GM23338 (cell line): Measurements from ENCODE around the gene AP2A2. TPM values are rescaled to one million over a fixed set of nuclear protein-coding genes. Genes with fewer than 3 reads are reported as not detected.

Experiments
- ATAC-seq: fragments of 200-7000 bp; cut with Tn5 transposase; 3 replicates; pipeline ENCODE4 v1.9.1; 2020
- DNase-seq: peaks from one replicate; pipeline ENCODE4 v3.0.0-alpha.2; 2015; ENCODE audit warnings: low spot score
- H2AFZ ChIP-seq: fragments of 200-600 bp; sonication (generic); 2 replicates; pipeline ENCODE4 v1.8.0; 2016; ENCODE audit warnings: antibody characterized with exemption, mild to moderate bottlenecking, moderate library complexity
- H3F3A ChIP-seq: fragments of 200-600 bp; sonication (generic); replicated peaks from 2 replicates; pipeline ENCODE4 v1.8.0; 2017; ENCODE audit warnings: antibody characterized with exemption, mixed run types, low read depth
- H3K27ac ChIP-seq: fragments of 200-600 bp; sonication (generic); 2 replicates; pipeline ENCODE4 v1.6.1; 2016; ENCODE audit warnings: low read depth
- H3K27me3 ChIP-seq: fragments of 200-600 bp; sonication (generic); 2 replicates; pipeline ENCODE4 v1.8.0; 2016; ENCODE audit warnings: mild to moderate bottlenecking, mixed run types, moderate library complexity; ENCODE audit not compliant: insufficient read depth
- H3K36me3 ChIP-seq: fragments of 200-600 bp; sonication (generic); 2 replicates; pipeline ENCODE4 v1.8.0; 2016; ENCODE audit warnings: mild to moderate bottlenecking; ENCODE audit not compliant: insufficient read depth
- H3K4me1 ChIP-seq: fragments of 200-600 bp; sonication (generic); 2 replicates; pipeline ENCODE4 v1.8.0; 2016; ENCODE audit warnings: mild to moderate bottlenecking, moderate library complexity; ENCODE audit not compliant: insufficient read depth
- H3K4me2 ChIP-seq: fragments of 200-600 bp; sonication (generic); 2 replicates; pipeline ENCODE4 v1.7.1; 2017; ENCODE audit warnings: mixed run types
- H3K4me3 ChIP-seq: fragments of 200-600 bp; sonication (generic); 2 replicates; pipeline ENCODE4 v1.6.1; 2016; ENCODE audit warnings: mixed run types
- H3K79me2 ChIP-seq: fragments of 200-600 bp; sonication (generic); replicated peaks from 2 replicates; pipeline ENCODE4 v1.8.0; 2017; ENCODE audit warnings: mild to moderate bottlenecking; ENCODE audit not compliant: insufficient read depth
- H3K9me2 ChIP-seq: fragments of 200-600 bp; sonication (generic); 2 replicates; pipeline ENCODE4 v1.8.0; 2017; ENCODE audit not compliant: insufficient read depth
- H4K20me1 ChIP-seq: fragments of 200-600 bp; sonication (generic); replicated peaks from 2 replicates; pipeline ENCODE4 v1.8.0; 2017; ENCODE audit warnings: mild to moderate bottlenecking; ENCODE audit not compliant: insufficient read depth
- H3K27ac Mint-ChIP-seq: 2 replicates; pipeline ENCODE4 v1.8.0; 2020; ENCODE audit warnings: inconsistent platforms, mild to moderate bottlenecking, moderate library complexity, mixed read lengths
- H3K27me3 Mint-ChIP-seq: 3 replicates; pipeline ENCODE4 v1.8.0; 2022; ENCODE audit warnings: low read depth, mild to moderate bottlenecking, moderate library complexity, mixed read lengths, inconsistent platforms; ENCODE audit not compliant: insufficient read depth, poor library complexity
- H3K36me3 Mint-ChIP-seq: 3 replicates; pipeline ENCODE4 v1.8.0; 2021; ENCODE audit warnings: low read depth, mild to moderate bottlenecking, inconsistent platforms, moderate library complexity, mixed read lengths
- H3K4me1 Mint-ChIP-seq: 3 replicates; pipeline ENCODE4 v1.8.0; 2020; ENCODE audit warnings: mild to moderate bottlenecking, inconsistent platforms, mixed read lengths
- H3K4me3 Mint-ChIP-seq: 3 replicates; pipeline ENCODE4 v1.8.0; 2021; ENCODE audit warnings: moderate library complexity, mild to moderate bottlenecking, inconsistent platforms, mixed read lengths
- H3K9me3 Mint-ChIP-seq: 3 replicates; pipeline ENCODE4 v1.8.0; 2020; ENCODE audit warnings: moderate library complexity, mild to moderate bottlenecking, inconsistent platforms, mixed read lengths
- CREB1 ChIP-seq: fragments of 250-450 bp; sonication (Bioruptor Pico); IDR thresholded peaks from 2 replicates; pipeline ENCODE4 v1.5.0; 2020; ENCODE audit warnings: low read depth, mild to moderate bottlenecking, moderate library complexity
- CTCF ChIP-seq, 2 experiments: fragments of 200-600 bp in 1 of 2; sonication (generic) in 1 of 2; conservative IDR thresholded peaks; 2 replicates each; pipeline versions ENCODE4 v1.5.1 to v1.6.1; 2016 to 2017; ENCODE audit warnings: antibody characterized with exemption in 2 of 2, low read depth in 2 of 2, mild to moderate bottlenecking in 2 of 2, moderate library complexity in 1 of 2
- ETS1 ChIP-seq: IDR thresholded peaks from 2 replicates; pipeline ENCODE4 v1.6.1; 2016; ENCODE audit warnings: antibody characterized with exemption
- EZH2 ChIP-seq: fragments of 200-600 bp; sonication (generic); IDR thresholded peaks from one replicate; pipeline ENCODE4 v1.8.0; 2017; ENCODE audit warnings: antibody characterized with exemption, mild to moderate bottlenecking, low read depth; ENCODE audit not compliant: unreplicated experiment
- EZH2phosphoT487 ChIP-seq: fragments of 200-600 bp; sonication (generic); IDR thresholded peaks from one replicate; pipeline ENCODE4 v1.8.1; 2018; ENCODE audit warnings: antibody characterized with exemption; ENCODE audit not compliant: unreplicated experiment
- JUNB ChIP-seq: IDR thresholded peaks from one replicate; pipeline ENCODE4 v1.6.1; 2016; ENCODE audit warnings: antibody characterized with exemption; ENCODE audit not compliant: unreplicated experiment
- REST ChIP-seq: IDR thresholded peaks from one replicate; pipeline ENCODE4 v1.6.1; 2018; ENCODE audit warnings: antibody characterized with exemption; ENCODE audit not compliant: unreplicated experiment
- STAT1 ChIP-seq: IDR thresholded peaks from one replicate; pipeline ENCODE4 v1.6.1; 2016; ENCODE audit warnings: antibody characterized with exemption; ENCODE audit not compliant: unreplicated experiment
- ZNF114 ChIP-seq: fragments of 250-450 bp; sonication (Bioruptor Pico); IDR thresholded peaks from 2 replicates; pipeline ENCODE4 v1.5.0; 2020; ENCODE audit warnings: mild to moderate bottlenecking, moderate library complexity
- ZNF331 ChIP-seq: fragments of 250-450 bp; sonication (Bioruptor Pico); IDR thresholded peaks from 2 replicates; pipeline ENCODE4 v1.5.0; 2020; ENCODE audit warnings: low read depth, mild to moderate bottlenecking, moderate library complexity
- polyA plus RNA-seq: library from polyadenylated mRNA; unstranded; fragments of >200 nt; fragmentation: Nextera tagmentation; extraction: Ambion mirVana; gene quantifications from 2 replicates; pipeline ENCODE4 v1.2.1, GENCODE V29; 2016
- total RNA-seq: library from RNA; depleted of rRNA; stranded (reverse); fragments of >200 nt; shearing (Covaris generic); gene quantifications from 2 replicates; pipeline ENCODE4 v1.2.3, GENCODE V29; 2014

AP2A2 gene
- total and polyA plus RNA-seq, 2 experiments from 2014 or later: 23.7 to 47.5 TPM

GRCh38 chr11:965206-965775, 39.6 kb downstream of the AP2A2 start:
- no peak overlapping the region for H3K27ac ChIP-seq
- H3K27me3 ChIP-seq: no peaks in the 10 kb centered on the region
- DNase-seq: no peak
- H3K4me1 ChIP-seq: no peaks in the 10 kb centered on the region
- TF ChIP-seq CTCF (conservative IDR thresholded peaks at IDR 0.05; ENCODE audit: low read depth in 2 of 2) (no peak), ETS1 (no peak), REST (no peak), EZH2phosphoT487 (no peak), JUNB (no peak), STAT1 (no peak), ZNF331 (no peak), CREB1 (CRISPR knock-in tag) (no peak), ZNF114 (CRISPR knock-in tag) (no peak), EZH2 (no peak)
- no peak overlapping the region for H2AFZ ChIP-seq
- H3K36me3 ChIP-seq: peaks cover 7% of the 10 kb centered on the region; the same call in 1 of the 2 replicates
- H3K4me3 Mint-ChIP-seq: no peak overlapping the region
- H3K27ac Mint-ChIP-seq: no peak overlapping the region
- peaks cover 22% of the 10 kb centered on the region; the same call in 1 of the 2 replicates for H3K79me2 ChIP-seq
- peaks cover 20% of the 10 kb centered on the region for H3K9me3 Mint-ChIP-seq
- no peak overlapping the region for H3K4me2 ChIP-seq
- no peak for ATAC-seq
- peaks cover 13% of the 10 kb centered on the region for H3K27me3 Mint-ChIP-seq
- peaks cover 4% of the 10 kb centered on the region; the same call in 1 of the 2 replicates for H3F3A ChIP-seq
- no peaks in the 10 kb centered on the region; the same call in 1 of the 2 replicates for H4K20me1 ChIP-seq
- H3K4me3 ChIP-seq: no peak overlapping the region
- H3K9me2 ChIP-seq: no peaks in the 10 kb centered on the region
- peaks cover 56% of the 10 kb centered on the region for H3K36me3 Mint-ChIP-seq
- peaks cover 4% of the 10 kb centered on the region; the same call in 1 of the 3 replicates for H3K4me1 Mint-ChIP-seq
